Activated CD8-positive, alpha-beta memory T cell treated with anti-CD3 and anti-CD28 coated beads for 36 hours (primary cell): ENCODE data around the gene TBC1D20. TPM values are rescaled to one million over a fixed set of nuclear protein-coding genes. Genes with fewer than 3 reads are reported as not detected.

Source experiments
- CTCF ChIA-PET: fragments of 350-600 bp; sonication (Branson Sonifier 250); formaldehyde crosslinking; loops from one replicate; lab custom pipeline; 2021; ENCODE audit warnings: antibody characterized with exemption; lab: Charles Lee
- POLR2A ChIA-PET: fragments of 350-600 bp; sonication (Branson Sonifier 250); formaldehyde crosslinking; loops from one replicate; lab custom pipeline; 2021; ENCODE audit warnings: antibody characterized with exemption; lab: Charles Lee
- total RNA-seq, 2 experiments: library from RNA; stranded (reverse); gene quantifications; one replicate each; pipeline ENCODE4 v1.2.3, GENCODE V29; 2021

Gene TBC1D20
- total RNA-seq, 2 experiments from 2014 or later = 25.0 to 25.1 TPM

DNA sequence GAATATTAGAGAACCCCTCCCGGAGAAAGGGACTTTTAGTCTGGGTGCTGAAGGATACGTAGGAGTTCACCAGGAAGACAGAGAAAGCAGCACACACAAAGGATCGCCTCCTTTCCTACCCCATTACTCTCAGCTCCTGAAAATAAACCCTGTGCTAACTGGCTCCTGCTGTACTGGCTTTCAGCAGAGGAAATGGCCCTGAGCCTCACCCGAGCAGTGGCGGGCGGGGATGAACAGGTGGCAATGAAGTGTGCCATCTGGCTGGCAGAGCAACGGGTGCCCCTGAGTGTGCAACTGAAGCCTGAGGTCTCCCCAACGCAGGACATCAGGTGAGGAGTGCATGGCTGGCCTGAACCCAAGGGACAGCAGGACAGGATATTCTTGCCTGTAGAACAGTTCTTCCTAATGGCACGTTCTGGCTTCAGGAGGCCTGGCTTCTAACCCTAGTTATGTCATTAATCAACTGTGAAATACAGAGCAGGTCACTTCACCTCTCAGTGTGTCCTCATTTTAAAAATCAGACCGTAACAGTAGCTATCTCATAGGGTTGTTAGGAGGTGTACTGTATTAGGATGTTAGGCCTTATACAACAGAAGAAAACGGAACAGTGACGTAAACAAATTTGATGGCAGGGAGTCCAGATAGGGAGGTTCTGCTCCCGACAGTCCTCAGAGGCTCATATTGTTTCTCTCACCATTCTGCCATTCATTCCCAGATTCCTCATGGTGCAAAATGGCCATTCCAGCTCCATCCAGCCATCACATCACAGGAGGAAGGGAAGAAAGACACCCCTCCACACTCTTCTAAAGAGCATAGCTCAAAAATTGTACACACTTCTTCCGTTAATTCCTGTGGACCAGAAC lies 52.4 kb downstream of the TBC1D20 start:
- CTCF ChIA-PET = interaction anchor here (1.4 kb wide), 1 partner anchor 26 kb away, joined by 3 read pairs; no protein-coding TSS in a partner anchor
- POLR2A ChIA-PET = interaction anchor here (0.6 kb wide), 1 partner anchor 68 kb away, joined by 4 read pairs; no protein-coding TSS in a partner anchor

DNA sequence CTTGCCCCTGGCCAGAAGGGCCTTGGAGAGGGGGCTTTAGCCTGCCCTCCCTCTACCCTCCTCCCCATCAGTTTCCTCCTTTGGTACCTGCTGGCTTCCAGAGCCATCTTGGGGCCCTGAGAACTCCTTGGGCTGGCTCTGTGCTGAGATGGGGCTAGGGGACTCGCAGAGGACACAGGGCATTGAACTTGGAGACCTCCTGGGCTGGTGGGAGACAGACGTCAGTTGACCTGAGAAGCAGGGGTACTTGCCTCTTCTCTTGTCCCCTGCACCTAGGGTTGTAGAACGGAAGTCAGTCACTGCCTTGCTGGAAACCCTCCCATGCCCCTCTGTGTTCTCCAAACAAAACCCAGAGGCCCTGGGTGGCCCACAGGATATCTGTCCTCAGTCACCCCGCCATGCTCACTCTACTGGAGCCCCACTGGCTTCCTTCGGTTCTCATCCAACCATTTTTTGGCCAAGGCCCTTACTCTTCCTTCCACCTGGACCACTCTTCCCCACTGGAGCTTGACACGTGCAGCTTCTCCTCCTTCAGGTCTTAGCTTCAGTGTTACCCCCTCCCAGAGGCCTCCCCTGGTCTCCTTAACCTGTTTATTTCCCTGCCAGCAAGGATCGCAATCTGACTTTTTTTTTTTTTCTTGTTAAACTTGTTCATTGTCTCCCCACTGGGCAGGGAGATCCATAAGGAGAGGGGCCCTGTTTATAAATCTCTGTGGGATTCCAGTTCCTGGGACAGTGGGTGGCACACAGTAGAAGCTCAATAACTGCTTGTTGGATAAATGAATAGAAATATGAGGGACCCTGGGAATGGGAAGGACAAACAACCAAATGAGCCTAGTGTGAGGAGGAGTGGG lies 53.3 kb downstream of the TBC1D20 start:
- POLR2A ChIA-PET = interaction anchor here (0.6 kb wide), 1 partner anchor 68 kb away, joined by 4 read pairs; no protein-coding TSS in a partner anchor
- CTCF ChIA-PET = no interaction called here

DNA sequence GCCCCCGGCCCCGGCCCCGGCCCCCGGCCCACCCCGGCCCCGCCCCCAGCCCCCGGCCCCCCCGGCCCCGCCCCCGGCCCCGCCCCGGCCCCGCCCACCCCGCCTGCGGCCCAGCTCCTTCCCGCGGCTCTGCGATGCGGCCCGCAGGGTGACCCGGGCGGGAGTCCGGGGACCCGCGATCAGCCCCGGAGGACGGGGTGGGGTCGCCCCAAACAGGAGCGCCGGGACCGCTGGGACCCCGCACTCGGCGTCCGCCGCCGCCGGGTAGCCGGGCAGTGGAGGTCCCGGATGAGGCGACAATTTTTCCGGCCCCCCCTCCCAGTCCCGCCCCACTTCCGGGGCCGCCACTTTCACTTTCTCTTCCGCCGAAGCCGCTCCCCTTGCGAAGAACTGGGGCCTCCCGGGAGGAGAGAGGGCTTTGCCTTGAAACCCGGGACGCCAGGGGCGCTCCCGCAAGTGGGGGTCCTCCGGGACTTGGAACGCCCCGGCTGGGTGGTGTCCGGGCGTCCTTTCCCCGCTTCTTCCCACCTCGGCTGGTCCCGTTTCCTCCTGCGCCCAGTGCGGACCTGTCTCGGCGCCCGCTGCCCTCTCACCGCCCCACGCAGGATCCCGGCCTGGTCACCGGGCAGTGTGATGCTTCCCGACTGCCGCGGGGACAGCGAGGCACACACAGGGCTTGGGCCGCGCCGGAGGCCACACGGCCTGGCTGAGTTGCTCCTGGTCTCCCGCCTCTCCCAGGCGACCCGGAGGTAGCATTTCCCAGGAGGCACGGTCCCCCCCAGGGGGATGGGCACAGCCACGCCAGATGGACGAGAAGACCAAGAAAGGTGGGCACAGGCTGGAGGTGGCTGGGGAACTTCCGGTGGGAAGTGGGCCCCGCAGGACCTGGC lies 54.1 kb downstream of the TBC1D20 start, which contains the start of gene RBCK1:
RBCK1 (plus strand) TSS at position 347 of the 890 bp plus-strand sequence; CDS start at position 806, 459 bp downstream.
- ChIA-PET CTCF (interaction anchor here (0.8 to 1.1 kb wide), 3 partner anchors 27 to 52 kb away, joined by 3 to 5 read pairs (median 4); no protein-coding TSS in a partner anchor), POLR2A (interaction anchor here (0.6 to 1.2 kb wide), 6 partner anchors 14 to 135 kb away, joined by 3 to 8 read pairs (median 4); partner anchors contain the start of genes CSNK2A1, TBC1D20 and TRIB3)

DNA sequence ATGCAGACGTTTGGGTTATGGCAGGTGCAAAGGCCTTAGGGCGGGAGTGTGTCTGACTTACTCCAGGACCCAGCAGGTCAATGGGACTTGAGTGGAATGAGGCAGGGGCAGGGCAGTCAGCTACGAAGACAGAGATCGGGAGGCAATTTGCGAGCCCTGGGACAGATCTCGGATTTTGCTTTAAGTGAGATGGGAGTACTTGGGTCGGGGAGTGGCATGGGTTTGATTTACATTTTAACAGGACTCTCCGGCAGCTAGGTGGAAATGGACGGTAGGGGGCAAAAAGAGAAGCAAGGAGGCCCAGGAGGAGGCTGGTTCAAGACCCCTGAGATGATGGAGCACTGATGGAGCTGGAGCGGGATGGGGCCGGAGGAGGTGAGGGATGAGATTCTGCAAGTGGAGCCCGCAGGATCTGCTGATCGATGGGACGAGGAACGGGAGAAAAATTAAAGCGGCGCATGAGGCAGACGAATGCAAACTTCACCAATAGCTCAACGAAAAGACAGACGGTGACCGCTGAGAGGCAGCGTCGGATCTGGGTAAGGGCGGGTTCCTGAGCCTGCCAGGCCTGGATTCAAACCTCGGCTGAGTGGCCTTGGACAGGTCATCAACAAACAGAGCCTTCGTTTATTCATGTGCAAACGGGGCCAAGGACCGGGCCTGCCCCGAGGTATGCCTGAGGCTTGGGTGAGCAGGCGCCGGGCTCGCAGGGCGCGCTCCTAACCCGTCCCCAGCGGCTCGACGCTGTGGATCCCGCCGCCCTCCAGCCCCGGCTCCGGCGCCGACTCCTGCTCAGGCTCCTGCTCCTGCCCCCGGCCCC lies 55.0 kb downstream of the TBC1D20 start:
- ChIA-PET POLR2A (interaction anchor here (0.6 to 1.2 kb wide), 6 partner anchors 15 to 136 kb away, joined by 3 to 8 read pairs (median 4); partner anchors contain the start of genes CSNK2A1, TBC1D20 and TRIB3), CTCF (interaction anchor here (0.8 to 1.1 kb wide), 3 partner anchors 26 to 53 kb away, joined by 3 to 5 read pairs (median 4); no protein-coding TSS in a partner anchor)

DNA sequence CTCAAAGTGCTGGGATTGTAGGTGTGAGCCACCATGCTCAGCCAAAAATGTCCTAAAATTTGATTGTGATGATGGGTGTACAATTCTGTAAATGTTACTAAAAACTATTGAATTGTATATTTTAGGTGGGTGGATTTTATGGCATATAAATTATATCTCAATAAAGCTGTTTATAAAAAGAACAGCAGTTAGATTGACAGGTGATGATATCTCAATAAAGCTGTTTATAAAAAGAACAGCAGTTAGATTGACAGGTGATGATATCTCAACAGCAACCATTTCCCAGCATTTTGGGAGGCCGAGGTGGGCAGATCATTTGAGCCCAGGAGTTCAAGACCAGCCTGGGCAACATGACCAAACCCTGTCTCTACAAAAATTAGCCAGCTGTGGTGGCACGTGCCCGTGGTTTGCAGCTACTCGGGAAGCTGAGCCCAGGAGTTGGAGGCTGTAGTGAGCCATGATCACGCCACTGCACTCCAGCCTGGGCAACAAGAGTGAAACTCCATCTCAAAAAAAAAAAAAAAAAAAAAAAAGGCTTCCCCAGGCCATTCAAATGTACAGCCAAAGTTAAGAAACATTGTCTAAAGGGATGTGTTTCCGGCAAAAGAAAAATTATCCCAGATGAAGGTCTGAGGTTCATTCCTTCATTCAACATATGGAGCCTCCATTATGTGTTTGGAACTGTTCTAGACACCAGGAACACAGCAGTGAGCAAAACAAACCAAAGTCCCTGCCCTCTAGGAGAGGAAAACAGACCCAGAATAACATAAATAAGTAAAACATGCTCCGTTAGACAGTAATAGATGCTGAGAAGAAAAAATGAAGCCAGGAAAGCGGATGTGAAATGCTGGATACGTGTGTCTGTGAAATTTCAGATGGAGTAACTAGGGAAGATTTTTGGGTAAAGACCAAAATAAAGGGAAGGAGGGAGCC lies 55.9 kb downstream of the TBC1D20 start:
- POLR2A ChIA-PET = interaction anchor here (1.0 to 1.2 kb wide), 3 partner anchors 21 to 55 kb away, joined by 5 to 8 read pairs (median 5); partner anchors contain the start of genes TBC1D20 and TRIB3
- CTCF ChIA-PET = interaction anchor here (1.1 to 1.3 kb wide), 3 partner anchors 25 to 66 kb away, joined by 3 to 5 read pairs (median 3); no protein-coding TSS in a partner anchor

DNA sequence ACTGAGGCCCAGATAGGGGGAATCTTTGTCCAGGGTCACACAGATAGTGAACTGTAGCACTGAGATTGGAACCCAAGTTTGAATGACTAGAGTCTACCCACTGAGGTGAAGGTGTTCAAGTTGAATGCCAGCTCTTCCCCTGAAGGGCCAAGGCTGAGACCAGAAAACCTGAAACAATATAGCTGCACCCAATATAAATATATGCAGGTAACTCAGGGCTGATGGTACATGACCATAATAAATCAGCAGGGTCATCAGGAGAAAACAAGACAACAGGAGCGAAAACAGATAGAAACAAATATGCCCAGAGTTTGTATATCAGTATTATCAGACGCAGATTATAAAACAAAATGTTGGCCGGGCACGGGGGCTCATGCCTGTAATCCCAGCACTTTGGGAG lies 58.2 kb downstream of the TBC1D20 start:
- CTCF ChIA-PET = interaction anchor here (0.9 kb wide), 1 partner anchor 70 kb away, joined by 3 read pairs; no protein-coding TSS in a partner anchor
- POLR2A ChIA-PET = interaction anchor here (1.0 to 1.9 kb wide), 2 partner anchors 23 to 29 kb away, joined by 4 read pairs; no protein-coding TSS in a partner anchor

DNA sequence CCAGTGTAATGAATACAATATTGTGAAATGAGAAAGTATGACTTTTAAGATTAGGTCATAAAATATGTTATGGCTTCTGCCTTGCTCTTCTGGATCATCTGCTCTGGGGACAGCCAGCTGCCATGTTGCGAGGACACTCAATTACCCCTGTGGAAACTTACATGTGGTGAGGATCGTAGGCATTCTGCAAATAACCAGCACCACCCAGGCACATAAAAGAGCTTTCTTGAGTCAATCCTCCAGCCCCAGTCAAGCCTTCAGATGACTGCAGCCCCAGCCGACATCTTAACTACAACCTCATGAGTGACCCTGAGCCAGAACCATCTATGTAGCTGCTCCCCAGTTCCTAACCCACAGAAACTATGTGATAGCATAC lies 58.8 kb downstream of the TBC1D20 start:
- ChIA-PET POLR2A (interaction anchor here (1.9 kb wide), 1 partner anchor 22 kb away, joined by 4 read pairs; no protein-coding TSS in a partner anchor), CTCF (interaction anchor here (0.9 to 1.6 kb wide), 4 partner anchors 10 to 70 kb away, joined by 3 to 6 read pairs (median 4); no protein-coding TSS in a partner anchor)

DNA sequence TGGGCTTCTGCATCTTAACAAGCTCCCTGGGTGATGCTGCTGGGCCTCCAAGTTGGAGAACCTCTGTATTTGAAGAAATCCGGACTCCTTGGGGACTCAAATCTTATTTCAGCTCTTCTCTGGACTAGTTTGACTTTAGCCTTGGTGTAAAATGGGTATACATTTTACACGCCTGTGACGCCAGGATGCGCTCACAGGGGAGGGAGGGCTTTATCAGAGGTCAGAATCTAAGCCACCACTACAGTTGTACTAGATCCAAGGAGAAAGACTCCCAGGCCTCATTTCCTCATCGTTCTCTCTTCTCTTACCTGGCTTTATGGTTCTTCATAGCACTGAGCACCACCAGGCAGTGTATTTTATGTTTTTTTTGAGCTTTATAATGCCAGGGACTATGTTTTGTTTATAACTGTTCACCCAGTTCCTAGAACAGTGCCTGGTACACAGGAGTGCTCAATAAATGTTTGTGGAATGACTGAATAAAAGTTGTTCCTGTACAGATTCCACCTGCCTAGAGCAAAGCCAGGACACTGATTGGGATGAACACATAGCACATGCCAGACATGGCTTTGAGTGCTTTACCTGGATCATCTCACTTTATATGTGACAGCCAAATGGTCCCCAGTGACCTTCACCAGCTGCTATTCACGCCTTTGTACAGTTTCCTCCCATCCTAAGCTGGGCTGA lies 59.3 kb downstream of the TBC1D20 start:
- ChIA-PET CTCF (interaction anchor here (0.7 to 1.6 kb wide), 5 partner anchors 9 to 104 kb away, joined by 3 to 6 read pairs (median 4); no protein-coding TSS in a partner anchor), POLR2A (interaction anchor here (1.9 kb wide), 1 partner anchor 22 kb away, joined by 4 read pairs; no protein-coding TSS in a partner anchor)

DNA sequence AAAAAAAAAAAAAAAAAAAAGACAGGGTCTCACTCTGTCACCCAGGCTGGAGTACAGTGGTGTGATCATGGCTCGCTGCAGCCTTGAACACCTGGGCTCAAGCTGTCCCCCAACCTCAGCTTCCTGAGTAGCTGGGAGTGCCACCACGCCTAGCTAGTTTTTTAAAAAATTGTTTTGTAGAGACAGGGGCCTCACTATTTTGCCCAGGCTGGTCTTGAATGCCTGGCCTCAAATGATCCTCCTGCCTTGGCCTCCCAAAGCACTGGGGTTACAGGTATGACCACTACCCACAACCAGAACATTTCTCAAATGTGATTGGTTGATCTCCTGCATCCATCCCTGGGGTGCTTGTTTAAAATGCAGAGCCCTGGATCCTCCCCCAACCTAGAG lies 59.8 kb downstream of the TBC1D20 start:
- POLR2A ChIA-PET = interaction anchor here (1.9 kb wide), 1 partner anchor 21 kb away, joined by 4 read pairs; no protein-coding TSS in a partner anchor
- CTCF ChIA-PET = interaction anchor here (0.7 to 1.6 kb wide), 4 partner anchors 9 to 105 kb away, joined by 3 to 6 read pairs (median 4); no protein-coding TSS in a partner anchor

DNA sequence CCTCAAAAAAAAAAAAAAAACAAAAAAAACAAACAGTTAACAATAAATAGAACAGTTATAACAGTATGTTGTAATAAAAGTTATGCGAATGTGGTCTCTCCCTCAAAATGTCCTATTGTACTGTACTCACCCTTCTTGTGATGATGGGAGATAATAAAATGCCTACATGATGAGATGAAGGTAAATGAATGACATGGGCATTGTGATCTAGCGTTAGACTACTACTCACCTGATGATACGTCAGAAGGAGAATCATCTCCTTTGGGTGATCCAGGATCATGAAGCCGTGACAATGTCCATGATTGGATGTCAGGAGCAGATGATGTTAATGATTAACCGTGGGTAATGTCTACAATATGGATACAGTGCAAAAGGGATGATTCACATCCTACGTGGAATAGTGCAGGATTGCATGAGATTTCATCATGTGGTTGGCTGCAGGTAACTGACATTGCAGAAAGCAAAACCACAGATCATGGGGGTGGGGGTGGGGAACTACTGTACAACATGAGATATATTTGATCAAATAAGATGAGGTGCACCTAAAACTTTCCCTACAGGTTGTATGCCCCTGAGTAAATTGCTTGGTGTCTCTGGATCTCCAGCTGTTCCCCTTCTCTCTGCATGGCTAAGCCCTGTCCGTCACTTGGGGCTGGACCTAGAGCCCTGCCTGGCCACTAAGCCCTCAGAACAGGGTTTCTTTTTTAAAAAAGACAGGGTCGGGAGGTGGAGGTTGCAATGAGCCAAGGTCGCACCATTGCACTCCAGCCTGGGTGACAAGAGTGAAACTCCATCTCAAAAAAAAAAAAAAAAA lies 60.4 kb downstream of the TBC1D20 start:
- CTCF ChIA-PET = interaction anchor here (0.7 to 1.6 kb wide), 4 partner anchors 8 to 105 kb away, joined by 3 to 6 read pairs (median 4); no protein-coding TSS in a partner anchor
- POLR2A ChIA-PET = no interaction called here

DNA sequence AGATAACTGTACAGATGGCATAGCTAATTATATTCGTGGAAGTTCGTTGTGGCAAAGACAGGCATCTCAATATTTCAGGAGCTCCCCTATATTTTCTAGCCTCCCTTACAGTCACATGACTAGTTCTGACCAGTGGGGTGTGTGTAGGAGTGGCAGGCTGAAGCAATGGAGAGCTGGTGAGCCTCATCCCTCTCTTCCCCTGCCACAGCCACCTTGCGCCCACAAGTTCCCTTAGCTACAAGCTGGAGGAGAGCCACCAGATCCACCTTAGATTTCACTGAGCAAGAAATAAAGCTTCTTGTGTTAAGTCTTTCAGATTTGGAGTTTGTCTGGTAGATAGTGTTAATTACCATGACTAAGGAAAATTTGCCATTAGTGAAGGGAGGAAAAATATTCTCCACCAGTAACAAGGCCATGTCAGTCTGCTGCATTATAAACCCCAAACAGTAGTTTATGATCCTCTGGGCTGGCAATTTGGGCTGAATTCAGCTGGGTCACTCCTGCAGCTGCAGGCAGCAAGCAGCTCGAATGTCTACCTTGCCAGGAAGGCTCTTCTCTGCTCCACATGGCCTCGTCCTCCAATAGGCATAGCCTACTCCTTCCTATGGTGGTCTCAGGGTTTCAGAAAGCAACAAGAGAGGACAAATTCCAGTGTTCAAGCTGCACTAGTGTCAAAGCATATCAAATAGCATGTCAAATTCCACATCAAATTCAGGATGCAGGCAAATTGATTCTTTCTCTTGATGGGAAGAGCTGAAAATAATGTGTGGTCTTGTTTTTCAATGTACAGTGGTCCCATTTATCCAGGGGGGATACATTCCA lies 61.7 kb downstream of the TBC1D20 start:
- ChIA-PET POLR2A (no interaction called here), CTCF (interaction anchor here (0.6 kb wide), 1 partner anchor 35 kb away, joined by 3 read pairs; no protein-coding TSS in a partner anchor)

DNA sequence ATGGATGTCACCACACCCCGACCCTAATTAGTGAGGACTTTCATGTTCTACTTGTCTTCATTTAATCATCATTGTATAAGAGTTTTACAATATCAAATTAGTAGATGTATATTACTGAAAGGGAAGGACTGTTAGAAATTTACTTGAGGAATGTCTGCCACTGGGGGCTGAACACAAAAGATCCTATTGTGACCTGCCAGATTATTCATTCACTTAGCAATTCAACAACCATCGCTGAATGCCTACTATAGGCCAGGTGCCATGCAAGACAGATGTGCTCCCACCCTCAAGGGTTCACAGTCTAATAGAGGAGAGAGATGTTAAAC lies 62.2 kb downstream of the TBC1D20 start:
- ChIA-PET POLR2A (no interaction called here), CTCF (no interaction called here)

DNA sequence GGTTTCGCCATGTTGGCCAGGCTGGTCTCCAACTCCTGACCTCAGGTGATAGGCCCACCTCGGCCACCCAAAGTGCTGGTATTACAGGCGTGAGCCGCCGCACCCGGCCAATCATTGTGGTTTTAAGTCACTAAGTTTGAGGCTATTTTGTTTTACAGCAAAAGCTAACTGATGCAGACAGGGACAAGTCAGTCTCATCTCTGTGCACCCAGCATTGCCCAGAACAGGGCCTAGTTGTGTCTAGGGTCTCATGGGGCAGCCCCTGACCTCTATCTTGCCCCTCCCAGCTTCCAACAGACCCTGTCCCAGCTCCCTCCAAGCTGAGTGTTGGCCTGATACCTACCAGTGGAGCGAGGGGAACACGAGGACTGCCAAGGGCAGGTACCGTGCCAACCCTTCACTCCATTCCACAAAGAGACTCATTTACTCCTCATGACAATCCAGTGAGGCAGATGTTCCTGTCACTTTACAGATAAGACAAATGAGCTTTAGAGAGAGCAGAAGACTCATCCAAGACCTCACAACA lies 63.1 kb downstream of the TBC1D20 start:
- CTCF ChIA-PET = interaction anchor here (0.9 to 1.6 kb wide), 3 partner anchors 45 to 79 kb away, joined by 3 read pairs; no protein-coding TSS in a partner anchor

More for the DNA sequence above, 63.1 kb downstream of the TBC1D20 start:
- POLR2A ChIA-PET = no interaction called here
